A673 (cell line): ENCODE data around the gene TCF3. TPM values are rescaled to one million over a fixed set of nuclear protein-coding genes. Genes with fewer than 3 reads are reported as not detected.

Experiments
- BruUV-seq: library from RNA; stranded (reverse); fragments of 400-500 nt; replicated peaks from 2 replicates; lab custom pipeline; 2021; lab: Mats Ljungman, UMichigan
- CTCF ChIA-PET: fragments of 300-600 bp; sonication (Branson Sonifier 250); formaldehyde crosslinking; loops from one replicate; lab custom pipeline; 2022; ENCODE audit warnings: antibody characterized with exemption; lab: Charles Lee
- POLR2A ChIA-PET: fragments of 300-600 bp; sonication (Branson Sonifier 250); formaldehyde crosslinking; loops from one replicate; lab custom pipeline; 2022; ENCODE audit warnings: antibody characterized with exemption; ENCODE audit not compliant: low non-redundant PET; lab: Charles Lee
- DNase-seq: peaks from one replicate; pipeline ENCODE4 v3.0.0-alpha.2; 2015; ENCODE audit warnings: low spot score
- H3K27ac ChIP-seq: fragments of 200-600 bp; sonication (generic); 2 replicates; pipeline ENCODE4 v1.5.1; 2016; ENCODE audit warnings: mixed run types, low read depth, mild to moderate bottlenecking, mixed read lengths, antibody characterized with exemption, low read length; ENCODE audit not compliant: poor library complexity, severe bottlenecking
- H3K27me3 ChIP-seq: fragments of 200-600 bp; sonication (generic); replicated peaks from 2 replicates; pipeline ENCODE4 v1.6.1; 2017; ENCODE audit warnings: mixed run types, low read depth, mild to moderate bottlenecking, mixed read lengths, antibody characterized with exemption, low read length; ENCODE audit not compliant: insufficient read depth, poor library complexity
- H3K36me3 ChIP-seq: fragments of 200-600 bp; sonication (generic); 2 replicates; pipeline ENCODE4 v1.6.1; 2016; ENCODE audit warnings: mixed run types, mild to moderate bottlenecking, mixed read lengths, antibody characterized with exemption, low read length; ENCODE audit not compliant: insufficient read depth, poor library complexity, severe bottlenecking
- H3K4me1 ChIP-seq: fragments of 200-600 bp; sonication (generic); 2 replicates; pipeline ENCODE4 v1.6.1; 2017; ENCODE audit warnings: mixed run types, mild to moderate bottlenecking, mixed read lengths, antibody characterized with exemption, low read length; ENCODE audit not compliant: insufficient read depth, poor library complexity, severe bottlenecking
- H3K4me3 ChIP-seq: fragments of 200-600 bp; sonication (generic); 2 replicates; pipeline ENCODE4 v1.5.1; 2016; ENCODE audit warnings: low read depth, mixed run types, mild to moderate bottlenecking, mixed read lengths, low read length; ENCODE audit not compliant: poor library complexity, severe bottlenecking
- H3K9me3 ChIP-seq: fragments of 200-600 bp; sonication (generic); 2 replicates; pipeline ENCODE4 v1.6.1; 2016; ENCODE audit warnings: mixed run types, low read depth, mild to moderate bottlenecking, mixed read lengths, antibody characterized with exemption, low read length; ENCODE audit not compliant: poor library complexity, severe bottlenecking
- EZH2 ChIP-seq: fragments of 200-600 bp; sonication (generic); IDR thresholded peaks from 2 replicates; pipeline ENCODE4 v1.6.1; 2017; ENCODE audit warnings: borderline replicate concordance, low read depth, mild to moderate bottlenecking, mixed read lengths, antibody characterized with exemption, low read length; ENCODE audit not compliant: poor library complexity, severe bottlenecking
- intact Hi-C: fragments of 100-400 bp; cut with micrococcal nuclease; formaldehyde crosslinking; loops from one replicate; pipeline ENCODE4 v1.10.0; 2022; ENCODE audit not compliant: unreplicated experiment
- total RNA-seq: library from RNA; stranded (reverse); gene quantifications from 2 replicates; pipeline ENCODE4 v1.2.3, GENCODE V29; 2021
- TF ChIP-seq, protein P1 (sequence below): fragments of 300-800, 200-600 bp; sonication (generic); conservative IDR thresholded peaks from 2 replicates; pipeline ENCODE4 v1.5.1; 2017; ENCODE audit warnings: low read depth, mild to moderate bottlenecking, antibody characterized with exemption, low read length, moderate library complexity, mixed read lengths

The TCF3 gene
- total RNA-seq, 1 experiment from 2014 or later = 333 TPM

DNA sequence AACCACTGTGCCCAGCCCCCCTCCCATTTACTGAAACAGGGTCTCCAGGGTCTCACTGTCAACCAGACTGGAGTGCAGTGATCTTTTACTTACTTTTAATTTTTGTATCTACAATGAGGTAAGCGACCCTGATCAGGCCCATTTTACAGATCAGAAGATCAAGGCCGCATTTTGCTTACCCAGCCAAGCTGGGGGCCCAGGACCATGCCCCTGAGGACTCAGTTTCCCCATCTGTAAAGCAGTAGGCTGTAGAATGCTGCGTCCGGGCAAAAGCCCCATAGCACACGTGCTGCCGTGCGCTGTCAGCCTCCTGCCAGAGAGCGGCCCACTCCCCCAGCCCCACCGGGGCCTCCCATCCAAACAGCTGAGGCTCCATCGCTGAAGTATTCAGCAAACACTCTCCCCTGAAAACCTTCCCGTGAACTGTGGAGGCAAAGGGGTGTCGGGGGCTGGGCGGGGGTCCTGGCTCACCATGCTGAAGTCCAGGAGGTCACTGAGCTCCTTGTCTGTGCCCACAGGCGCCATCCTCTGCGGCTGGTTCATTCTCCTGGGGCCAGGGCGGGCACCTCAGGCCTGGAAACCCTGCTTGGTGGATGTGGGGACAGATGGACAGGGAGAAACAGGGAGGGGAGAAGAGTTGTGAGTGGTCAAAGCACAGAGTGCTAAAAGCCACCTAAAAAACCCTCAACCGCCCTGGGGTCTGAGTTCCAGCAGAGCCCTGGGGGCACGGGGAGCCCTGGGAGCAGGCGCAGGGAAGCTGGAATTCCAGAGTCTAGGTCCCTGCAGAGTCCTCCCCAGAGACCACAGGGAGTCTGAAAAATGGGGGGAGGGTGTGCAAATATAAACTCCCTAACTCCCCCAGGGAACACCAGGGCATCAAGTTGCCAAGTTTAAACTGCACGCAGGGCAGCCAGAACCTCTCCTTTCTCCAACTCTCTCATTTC is 2.4 kb downstream of the TCF3 start:
- Histone ChIP-seq H3K4me1 (peaks cover 15% of the 10 kb centered on the region), H3K9me3 (no peaks in the 10 kb centered on the region), H3K4me3 (peak overlapping the region; percentile 83), H3K27me3 (no peaks in the 10 kb centered on the region), H3K27ac (peak overlapping the region; percentile 93), H3K36me3 (peaks cover 54% of the 10 kb centered on the region)
- no peak for DNase-seq
- ChIA-PET POLR2A (interaction anchor here (0.6 to 1.0 kb wide), 2 partner anchors 31 to 381 kb away, joined by 3 read pairs; partner anchors contain the start of gene CIRBP), CTCF (interaction anchor here (0.5 to 1.8 kb wide), 2 partner anchors 23 to 176 kb away, joined by 3 to 4 read pairs; no protein-coding TSS in a partner anchor)
- no TSS peak for BruUV-seq
- intact Hi-C loops = loop anchor here (5.0 kb wide), 1 partner anchor 43 kb away; the partner anchor contains the start of gene UQCR11
- TF ChIP-seq, protein P1, sequence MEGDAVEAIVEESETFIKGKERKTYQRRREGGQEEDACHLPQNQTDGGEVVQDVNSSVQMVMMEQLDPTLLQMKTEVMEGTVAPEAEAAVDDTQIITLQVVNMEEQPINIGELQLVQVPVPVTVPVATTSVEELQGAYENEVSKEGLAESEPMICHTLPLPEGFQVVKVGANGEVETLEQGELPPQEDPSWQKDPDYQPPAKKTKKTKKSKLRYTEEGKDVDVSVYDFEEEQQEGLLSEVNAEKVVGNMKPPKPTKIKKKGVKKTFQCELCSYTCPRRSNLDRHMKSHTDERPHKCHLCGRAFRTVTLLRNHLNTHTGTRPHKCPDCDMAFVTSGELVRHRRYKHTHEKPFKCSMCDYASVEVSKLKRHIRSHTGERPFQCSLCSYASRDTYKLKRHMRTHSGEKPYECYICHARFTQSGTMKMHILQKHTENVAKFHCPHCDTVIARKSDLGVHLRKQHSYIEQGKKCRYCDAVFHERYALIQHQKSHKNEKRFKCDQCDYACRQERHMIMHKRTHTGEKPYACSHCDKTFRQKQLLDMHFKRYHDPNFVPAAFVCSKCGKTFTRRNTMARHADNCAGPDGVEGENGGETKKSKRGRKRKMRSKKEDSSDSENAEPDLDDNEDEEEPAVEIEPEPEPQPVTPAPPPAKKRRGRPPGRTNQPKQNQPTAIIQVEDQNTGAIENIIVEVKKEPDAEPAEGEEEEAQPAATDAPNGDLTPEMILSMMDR = no peak
- TF ChIP-seq EZH2 = no peak

DNA sequence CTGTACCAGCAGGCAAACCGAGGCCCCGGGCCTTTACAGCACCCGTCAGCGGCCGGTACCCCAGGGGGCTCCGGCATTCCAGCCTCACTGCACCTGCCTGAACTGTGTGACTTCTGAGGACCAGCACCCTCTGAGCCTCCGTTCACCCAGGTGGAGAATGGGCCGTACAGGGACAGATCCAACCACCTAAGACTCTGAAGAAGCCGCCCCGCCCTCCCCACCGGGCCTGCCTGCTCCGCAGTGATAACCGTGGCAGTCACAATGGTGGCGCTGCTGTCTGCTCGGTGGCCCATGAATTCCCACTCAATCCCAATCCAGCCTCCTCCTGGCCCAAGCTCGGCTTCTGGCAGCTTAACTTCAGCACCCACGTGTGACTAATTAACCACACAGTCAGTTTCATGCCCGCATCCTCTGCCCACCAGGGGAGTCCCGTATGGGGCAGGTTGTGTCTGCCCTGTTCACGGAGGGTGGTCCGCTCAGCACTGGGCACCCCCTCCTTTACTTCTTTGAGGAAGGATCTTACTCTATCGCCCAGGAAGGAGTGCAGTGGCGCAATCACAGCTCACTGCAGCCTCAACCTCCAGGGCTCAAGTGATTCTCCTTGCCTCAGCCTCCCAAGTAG is 3.4 kb downstream of the TCF3 start:
- H3K27ac ChIP-seq = peak overlapping the region; percentile 93
- peaks cover 15% of the 10 kb centered on the region for H3K4me1 ChIP-seq
- POLR2A ChIA-PET = interaction anchor here (0.6 kb wide), 1 partner anchor 380 kb away, joined by 3 read pairs; the partner anchor contains the start of gene CIRBP
- intact Hi-C loops = no loop called here
- H3K36me3 ChIP-seq = peaks cover 63% of the 10 kb centered on the region
- BruUV-seq = no TSS peak
- CTCF ChIA-PET = no interaction called here
- no peak for DNase-seq
- no peak for TF ChIP-seq EZH2
- TF ChIP-seq, protein P1 = no peak
- no peaks in the 10 kb centered on the region for H3K9me3 ChIP-seq
- no peak overlapping the region for H3K4me3 ChIP-seq
- H3K27me3 ChIP-seq = no peaks in the 10 kb centered on the region

DNA sequence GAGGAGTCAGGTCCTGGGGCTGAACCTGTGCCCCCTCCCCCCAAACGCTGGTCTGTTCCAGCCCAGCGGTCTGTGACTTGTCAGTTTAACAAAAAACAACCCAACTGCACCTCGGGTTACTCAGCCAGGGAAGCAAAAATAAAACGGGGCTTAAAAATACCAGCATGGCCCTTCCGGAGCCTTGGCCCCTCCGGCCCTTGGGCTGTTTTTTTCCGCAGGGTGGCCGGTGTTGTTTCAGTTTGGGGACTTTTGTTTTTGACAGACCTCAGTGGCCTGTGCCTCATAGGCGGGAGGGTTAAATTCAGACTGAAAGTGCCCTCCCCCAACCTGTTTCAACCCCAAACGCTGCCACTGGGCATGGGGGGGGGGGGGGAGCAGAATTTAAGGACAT is 4.0 kb downstream of the TCF3 start:
- no peaks in the 10 kb centered on the region for H3K9me3 ChIP-seq
- CTCF ChIA-PET = no interaction called here
- intact Hi-C loops = no loop called here

More for the DNA sequence above, 4.0 kb downstream of the TCF3 start:
- peaks cover 15% of the 10 kb centered on the region for H3K4me1 ChIP-seq
- peaks cover 68% of the 10 kb centered on the region for H3K36me3 ChIP-seq
- BruUV-seq = no TSS peak
- no peak overlapping the region for H3K4me3 ChIP-seq
- H3K27ac ChIP-seq = no peak overlapping the region
- POLR2A ChIA-PET = no interaction called here
- no peak for TF ChIP-seq EZH2
- TF ChIP-seq, protein P1 = no peak
- no peaks in the 10 kb centered on the region for H3K27me3 ChIP-seq
- DNase-seq = no peak
